HUDEP-2 (cell line): ENCODE measurements around the gene IFFO2.

ENCODE experiments used
- DNase-seq, 76 experiments: peaks; one replicate each; lab custom pipeline; 2025; ENCODE audit not compliant: unreplicated experiment in 76 of 76; lab: John Stamatoyannopoulos, UW

The IFFO2 gene

DNA sequence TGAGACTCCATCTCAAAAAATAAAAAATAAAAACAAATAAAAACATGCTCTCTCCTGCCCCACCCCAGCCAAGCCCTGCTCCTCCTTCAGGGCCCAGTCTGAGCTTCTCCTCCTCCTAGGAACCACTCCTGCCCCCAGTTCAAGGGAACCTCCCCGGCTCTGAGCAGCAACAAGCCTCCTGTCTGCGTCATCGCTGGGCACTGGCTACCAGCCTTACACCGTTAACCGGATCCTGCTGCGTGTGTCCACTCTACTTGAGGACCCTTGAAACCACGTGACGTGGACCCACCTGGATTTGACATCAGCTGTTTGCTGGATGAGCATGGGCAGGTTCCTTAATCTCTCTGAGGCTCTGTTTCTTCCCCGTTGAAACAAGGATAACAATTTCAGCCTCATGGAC, 95.4 kb downstream of the IFFO2 start:
- no peak for DNase-seq

DNA sequence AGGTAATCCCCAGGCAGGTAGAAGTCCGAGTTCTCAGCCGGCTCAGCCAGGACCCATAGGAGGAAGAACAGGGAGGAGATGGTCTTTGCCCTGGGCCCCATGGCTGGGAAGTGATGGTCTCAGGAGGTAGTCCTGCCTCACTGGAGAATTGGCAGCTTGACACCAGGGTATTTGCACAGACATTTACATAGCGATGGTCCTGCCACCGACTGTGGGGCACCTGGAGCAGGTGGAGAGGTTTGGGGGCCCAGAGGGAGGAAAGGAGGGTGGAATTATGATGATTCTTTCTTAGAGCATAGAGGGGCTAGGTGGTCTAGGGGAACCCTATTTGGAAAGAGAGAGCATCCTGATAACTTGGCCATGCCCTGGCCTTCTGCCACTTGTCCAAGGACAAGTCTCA, 96.9 kb downstream of the IFFO2 start, which contains the start of gene TAS1R2:
Gene TAS1R2 (minus strand): TSS at position 101 of the 400 bp plus-strand sequence. CDS start 0 bp downstream, at position 101.
- no peak for DNase-seq

DNA sequence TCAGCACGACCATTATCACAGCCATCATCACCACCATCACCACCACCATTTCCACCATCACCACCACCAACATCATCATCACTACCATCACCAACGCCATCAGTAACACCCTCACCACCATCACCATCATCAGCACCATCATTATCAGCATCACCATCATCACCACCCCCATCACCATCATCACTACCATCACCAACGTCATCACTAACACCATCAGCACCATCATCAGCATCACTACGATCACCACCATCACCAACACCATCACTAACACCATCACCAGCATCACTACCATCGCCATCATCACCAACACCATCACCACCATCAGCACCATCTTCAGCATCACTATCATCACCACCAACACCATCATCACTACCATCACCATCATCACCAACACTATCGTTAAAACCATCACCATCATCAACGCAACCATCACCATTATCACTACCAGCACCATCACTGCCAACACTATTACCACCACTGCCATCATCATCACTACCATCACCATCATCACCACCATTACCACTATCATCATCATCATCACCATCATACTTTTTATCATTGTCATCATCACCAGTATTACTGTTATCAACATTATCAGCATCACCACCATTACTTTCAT, 98.3 kb downstream of the IFFO2 start:
- DNase-seq: no peak

DNA sequence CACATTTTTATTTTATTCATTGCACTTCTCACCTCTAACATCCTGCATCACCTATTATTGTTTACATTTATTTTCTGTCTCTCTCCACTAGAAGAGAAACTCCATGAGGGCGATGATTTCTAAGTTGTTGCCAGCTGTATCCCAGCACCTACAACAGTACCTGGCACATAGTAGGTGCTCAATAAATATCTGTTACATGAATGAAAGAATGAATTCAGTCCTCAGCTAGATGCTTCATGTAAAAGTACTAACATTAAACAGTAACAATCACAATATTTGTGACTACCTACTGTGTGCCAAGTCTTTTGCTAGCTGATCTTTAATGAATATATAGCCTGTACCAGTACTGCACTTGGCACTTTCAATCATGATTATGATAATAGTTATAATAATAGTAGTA, 100.0 kb downstream of the IFFO2 start:
- DNase-seq: no peak

DNA sequence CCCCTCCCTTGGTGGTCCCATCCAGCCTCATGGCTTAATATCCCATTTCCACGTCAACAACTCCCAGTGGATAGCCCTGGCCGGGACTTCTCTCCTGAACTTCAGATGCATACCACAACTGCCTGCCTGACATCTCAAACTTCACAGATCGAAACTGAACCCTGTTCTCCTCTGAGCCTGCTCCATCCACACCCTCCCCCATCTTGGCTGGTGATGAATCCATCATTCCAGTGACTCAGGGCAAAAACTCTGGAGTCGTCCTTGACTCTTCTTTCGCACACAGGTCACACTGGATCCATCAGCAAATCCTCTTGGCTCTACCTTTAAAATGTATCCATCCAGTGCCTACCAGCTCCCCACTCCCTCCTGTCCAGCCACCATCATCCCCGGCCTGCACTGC, 100.9 kb downstream of the IFFO2 start:
- no peak for DNase-seq

DNA sequence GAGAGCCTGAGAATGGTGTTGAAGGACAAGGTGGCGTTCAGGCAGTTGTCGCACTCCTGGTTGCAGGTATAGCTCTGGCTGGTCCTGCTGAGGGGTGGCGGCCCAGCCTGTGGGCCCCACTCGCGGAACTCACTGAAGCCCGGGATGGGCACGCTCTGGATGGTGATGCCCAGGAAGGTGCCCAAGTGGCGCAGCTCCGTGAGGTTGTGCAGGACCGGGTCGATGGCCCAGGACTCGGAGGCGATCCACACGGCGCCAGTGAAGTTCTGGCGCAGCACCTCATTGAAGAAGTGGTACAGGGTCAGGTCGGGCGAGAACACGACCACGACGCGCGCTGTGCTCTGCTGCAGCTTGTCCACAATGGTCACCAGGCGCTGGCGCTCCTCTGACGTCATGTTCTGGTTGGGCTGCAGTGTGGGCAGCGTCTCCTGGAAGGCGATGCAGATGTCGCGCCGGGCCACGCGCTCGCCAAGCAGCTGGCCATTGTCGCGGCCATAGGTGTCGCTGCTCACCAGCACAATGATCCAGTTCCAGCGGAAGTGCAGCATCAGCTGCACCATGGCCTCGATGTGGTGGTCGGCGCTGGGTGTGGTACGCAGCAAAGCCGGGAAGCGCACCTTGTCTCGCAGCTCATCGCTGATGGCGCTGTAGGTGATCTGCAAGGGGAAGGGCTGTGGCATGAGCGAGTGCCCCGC, 102.0 kb downstream of the IFFO2 start:
- DNase-seq: no peak
